Hepatocyte (in vitro differentiated cells): ENCODE results near the gene RHCG. TPM values are rescaled to one million over a fixed set of nuclear protein-coding genes. Genes with fewer than 3 reads are reported as not detected.

Experiments
- DNase-seq: peaks from one replicate; pipeline ENCODE4 v3.0.0-alpha.2; 2016; ENCODE audit warnings: low spot score
- H2AFZ ChIP-seq: fragments of 200-600 bp; sonication (generic); 2 replicates; pipeline ENCODE4 v1.6.0; 2016; ENCODE audit warnings: antibody characterized with exemption, mild to moderate bottlenecking
- H3K27ac ChIP-seq: fragments of 200-600 bp; sonication (generic); 2 replicates; pipeline ENCODE4 v1.5.1; 2016; ENCODE audit warnings: mild to moderate bottlenecking
- H3K27me3 ChIP-seq: fragments of 200-600 bp; sonication (generic); 2 replicates; pipeline ENCODE4 v1.6.1; 2016
- H3K36me3 ChIP-seq: fragments of 200-600 bp; sonication (generic); replicated peaks from 2 replicates; pipeline ENCODE4 v1.5.1; 2016; ENCODE audit warnings: low read depth; ENCODE audit not compliant: insufficient read depth
- H3K4me1 ChIP-seq: fragments of 200-600 bp; sonication (generic); 2 replicates; pipeline ENCODE4 v1.5.1; 2016; ENCODE audit warnings: mild to moderate bottlenecking, moderate library complexity; ENCODE audit not compliant: insufficient read depth
- H3K4me2 ChIP-seq: fragments of 200-600 bp; sonication (generic); 2 replicates; pipeline ENCODE4 v1.6.0; 2016
- H3K4me3 ChIP-seq: fragments of 200-600 bp; sonication (generic); 2 replicates; pipeline ENCODE4 v1.5.1; 2016; ENCODE audit warnings: mild to moderate bottlenecking
- H3K79me2 ChIP-seq: fragments of 200-600 bp; sonication (generic); 2 replicates; pipeline ENCODE4 v1.6.0; 2017; ENCODE audit warnings: mild to moderate bottlenecking
- H3K9me2 ChIP-seq: fragments of 200-600 bp; sonication (generic); replicated peaks from 2 replicates; pipeline ENCODE4 v1.6.0; 2017; ENCODE audit warnings: mild to moderate bottlenecking; ENCODE audit not compliant: insufficient read depth
- H3K9me3 ChIP-seq: fragments of 200-600 bp; sonication (generic); 2 replicates; pipeline ENCODE4 v1.5.1; 2016; ENCODE audit warnings: low read depth, mild to moderate bottlenecking
- H4K20me1 ChIP-seq: fragments of 200-600 bp; sonication (generic); 2 replicates; pipeline ENCODE4 v1.6.0; 2016; ENCODE audit warnings: mild to moderate bottlenecking; ENCODE audit not compliant: insufficient read depth, poor library complexity, severe bottlenecking
- EZH2 ChIP-seq: fragments of 200-600 bp; sonication (generic); IDR thresholded peaks from 2 replicates; pipeline ENCODE4 v1.6.1; 2016; ENCODE audit warnings: antibody characterized with exemption, mild to moderate bottlenecking, borderline replicate concordance
- EZH2phosphoT487 ChIP-seq: fragments of 200-600 bp; sonication (generic); IDR thresholded peaks from one replicate; pipeline ENCODE4 v1.6.1; 2018; ENCODE audit warnings: antibody characterized with exemption, mild to moderate bottlenecking, low read depth, moderate library complexity; ENCODE audit not compliant: unreplicated experiment, severe bottlenecking
- WGBS: methylation state at CpG from one replicate; pipeline ENCODE4 v1.1.6; 2016; ENCODE audit warnings: low lambda C conversion rate; ENCODE audit errors: missing lambda C conversion rate; 5-methylcytosine and 5-hydroxymethylcytosine counted together
- polyA plus RNA-seq: library from polyadenylated mRNA; unstranded; fragments of >200 nt; fragmentation: Nextera tagmentation; extraction: Ambion mirVana; gene quantifications from 2 replicates; pipeline ENCODE4 v1.2.1, GENCODE V29; 2016
- total RNA-seq: library from RNA; depleted of rRNA; stranded (reverse); fragments of >200 nt; gene quantifications from 2 replicates; pipeline ENCODE4 v1.2.3, GENCODE V29; 2014
- TF ChIP-seq, protein P1 (sequence below): fragments of 200-600 bp; sonication (generic); IDR thresholded peaks from 2 replicates; pipeline ENCODE4 v1.5.1; 2016; ENCODE audit warnings: antibody characterized with exemption, mild to moderate bottlenecking; ENCODE audit not compliant: poor library complexity

Gene RHCG
- total and polyA plus RNA-seq, 2 experiments from 2014 or later, result 1.1 to 1.7 TPM

DNA sequence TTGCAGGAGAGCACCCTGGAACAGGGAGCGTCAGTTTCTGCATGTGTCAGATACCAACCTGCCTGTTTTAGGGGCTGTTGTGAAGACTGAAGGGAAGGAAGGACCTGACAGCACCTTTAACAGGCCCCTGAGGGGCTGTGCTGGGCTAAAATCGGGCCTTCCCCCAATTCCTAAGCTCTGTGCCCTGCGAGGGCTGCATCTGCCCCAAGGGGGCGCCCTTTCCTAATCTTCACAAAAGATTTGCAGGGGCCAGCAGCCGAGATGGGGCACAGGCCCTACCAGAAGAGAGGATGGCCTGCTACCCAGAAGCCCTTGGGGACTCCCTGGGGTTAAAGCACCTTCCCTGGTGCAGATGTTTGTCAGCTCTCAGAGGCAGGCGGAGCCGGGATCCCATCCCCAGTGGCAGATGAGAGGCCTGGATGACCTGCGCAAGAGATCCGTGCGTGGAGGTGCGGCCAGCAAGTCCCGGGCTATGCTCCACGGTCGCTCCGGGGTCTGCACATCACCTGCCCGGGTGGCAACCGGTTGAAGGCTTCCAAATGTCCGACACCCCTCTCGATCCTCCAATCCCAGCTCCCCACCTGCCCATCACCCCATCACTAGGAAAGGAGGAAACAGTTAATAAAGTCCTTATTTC is 53.6 kb downstream of the RHCG start:
- no peak for TF ChIP-seq EZH2phosphoT487
- TF ChIP-seq, protein P1, sequence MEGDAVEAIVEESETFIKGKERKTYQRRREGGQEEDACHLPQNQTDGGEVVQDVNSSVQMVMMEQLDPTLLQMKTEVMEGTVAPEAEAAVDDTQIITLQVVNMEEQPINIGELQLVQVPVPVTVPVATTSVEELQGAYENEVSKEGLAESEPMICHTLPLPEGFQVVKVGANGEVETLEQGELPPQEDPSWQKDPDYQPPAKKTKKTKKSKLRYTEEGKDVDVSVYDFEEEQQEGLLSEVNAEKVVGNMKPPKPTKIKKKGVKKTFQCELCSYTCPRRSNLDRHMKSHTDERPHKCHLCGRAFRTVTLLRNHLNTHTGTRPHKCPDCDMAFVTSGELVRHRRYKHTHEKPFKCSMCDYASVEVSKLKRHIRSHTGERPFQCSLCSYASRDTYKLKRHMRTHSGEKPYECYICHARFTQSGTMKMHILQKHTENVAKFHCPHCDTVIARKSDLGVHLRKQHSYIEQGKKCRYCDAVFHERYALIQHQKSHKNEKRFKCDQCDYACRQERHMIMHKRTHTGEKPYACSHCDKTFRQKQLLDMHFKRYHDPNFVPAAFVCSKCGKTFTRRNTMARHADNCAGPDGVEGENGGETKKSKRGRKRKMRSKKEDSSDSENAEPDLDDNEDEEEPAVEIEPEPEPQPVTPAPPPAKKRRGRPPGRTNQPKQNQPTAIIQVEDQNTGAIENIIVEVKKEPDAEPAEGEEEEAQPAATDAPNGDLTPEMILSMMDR, result peak; percentile 62
- Histone ChIP-seq H3K9me3 (no peaks in the 10 kb centered on the region), H3K4me2 (no peak overlapping the region), H3K9me2 (no peaks in the 10 kb centered on the region), H3K27ac (no peak overlapping the region), H4K20me1 (no peaks in the 10 kb centered on the region), H3K36me3 (no peaks in the 10 kb centered on the region), H3K79me2 (no peaks in the 10 kb centered on the region), H3K4me1 (no peaks in the 10 kb centered on the region), H3K4me3 (no peak overlapping the region), H3K27me3 (no peaks in the 10 kb centered on the region), H2AFZ (no peak overlapping the region)
- 68% methylated on average over 19 of the region's 19 CpGs for WGBS
- peak; percentile 72 for DNase-seq

DNA sequence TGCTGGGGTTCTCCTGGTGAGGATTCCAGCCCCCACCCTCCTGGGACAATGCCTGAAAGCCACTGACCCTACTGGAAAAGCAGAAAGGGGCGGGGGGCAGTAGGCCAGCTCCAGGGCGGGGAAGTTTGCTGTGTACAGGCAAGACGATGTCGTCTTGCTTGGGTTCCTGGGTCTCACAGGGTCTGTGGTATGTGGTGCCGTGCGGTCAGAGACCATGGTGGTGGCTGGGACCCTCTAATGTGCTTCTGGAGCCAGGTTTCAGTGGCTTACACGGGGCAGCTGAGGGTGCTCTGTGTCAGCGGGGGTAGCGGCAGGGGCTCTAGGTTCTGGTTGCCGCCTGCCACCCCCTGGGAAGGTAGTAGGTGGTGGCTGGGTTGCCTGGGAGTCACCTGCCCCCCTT is 54.2 kb downstream of the RHCG start:
- TF ChIP-seq, protein P1, result no peak
- TF ChIP-seq EZH2 (no peak), EZH2phosphoT487 (no peak)
- Histone ChIP-seq H3K27me3 (peaks cover 4% of the 10 kb centered on the region), H3K4me1 (no peaks in the 10 kb centered on the region), H2AFZ (no peak overlapping the region), H3K27ac (no peak overlapping the region), H3K4me3 (no peak overlapping the region), H3K4me2 (no peak overlapping the region), H3K36me3 (no peaks in the 10 kb centered on the region), H3K9me2 (no peaks in the 10 kb centered on the region), H4K20me1 (no peaks in the 10 kb centered on the region), H3K79me2 (no peaks in the 10 kb centered on the region), H3K9me3 (no peaks in the 10 kb centered on the region)
- DNase-seq, result no peak
- WGBS, result 93% methylated on average over 9 of the region's 10 CpGs

DNA sequence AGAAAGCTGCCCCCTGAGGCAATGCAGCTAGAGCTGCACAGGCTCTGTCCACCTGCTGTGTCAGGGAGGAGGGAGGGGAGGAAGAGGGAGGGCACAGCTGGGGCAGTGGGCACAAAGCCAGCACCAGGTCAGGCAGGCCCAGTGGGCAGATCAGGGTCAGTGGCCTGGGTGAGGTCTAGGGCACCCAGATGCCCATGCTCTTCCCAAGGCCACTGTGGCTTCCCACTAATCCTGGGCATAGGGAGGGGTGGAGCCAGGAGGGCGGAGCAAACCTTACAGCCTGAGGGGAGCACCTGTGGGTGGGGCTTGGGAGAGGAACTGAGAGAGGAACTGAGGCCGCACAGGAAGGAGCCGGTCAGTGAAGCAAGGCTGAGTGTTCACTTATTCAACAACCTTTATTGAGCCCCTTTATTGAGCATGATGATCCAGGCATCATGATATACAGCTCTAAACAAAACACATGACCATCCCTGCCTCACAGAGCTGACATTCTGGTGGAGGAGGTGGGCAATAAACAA is 55.0 kb downstream of the RHCG start:
- Histone ChIP-seq H4K20me1 (no peaks in the 10 kb centered on the region), H3K36me3 (no peaks in the 10 kb centered on the region), H2AFZ (no peak overlapping the region), H3K4me3 (no peak overlapping the region), H3K27ac (no peak overlapping the region), H3K9me2 (no peaks in the 10 kb centered on the region), H3K4me2 (no peak overlapping the region), H3K79me2 (no peaks in the 10 kb centered on the region), H3K4me1 (no peaks in the 10 kb centered on the region), H3K9me3 (no peaks in the 10 kb centered on the region), H3K27me3 (peaks cover 7% of the 10 kb centered on the region)
- DNase-seq, result no peak
- TF ChIP-seq EZH2phosphoT487, result no peak
- TF ChIP-seq, protein P1, result no peak
- no peak for TF ChIP-seq EZH2
- WGBS, result 62% methylated on average over 3 of the region's 3 CpGs
